GM12878 (cell line): ENCODE measurements around the gene MAS1L. TPM values are rescaled to one million over a fixed set of nuclear protein-coding genes. Genes with fewer than 3 reads are reported as not detected.

Source experiments
- ATAC-seq: fragments of 200-7000 bp; cut with Tn5 transposase; 3 replicates; pipeline ENCODE4 v1.9.1; 2020; ENCODE audit warnings: mild to moderate bottlenecking, moderate library complexity
- BruUV-seq: library from RNA; stranded (reverse); fragments of 400-500 nt; replicated peaks from 2 replicates; lab custom pipeline; 2021; lab: Mats Ljungman, UMichigan
- CTCF ChIA-PET: fragments of 300-600 bp; sonication (Branson Sonifier 250); formaldehyde crosslinking; extraction: SDS; loops from one replicate; lab custom pipeline; 2021; ENCODE audit warnings: inconsistent platforms; lab: Yijun Ruan, JAX
- POLR2A ChIA-PET: fragments of 350-600 bp; formaldehyde crosslinking; extraction: SDS; loops from one replicate; lab custom pipeline; 2021; ENCODE audit warnings: inconsistent platforms; lab: Charles Lee
- RAD21 ChIA-PET: fragments of 300-600 bp; sonication (Branson Sonifier 250); formaldehyde crosslinking; loops from one replicate; lab custom pipeline; 2023; ENCODE audit warnings: antibody characterized with exemption; ENCODE audit not compliant: unreplicated experiment; lab: Charles Lee
- SMC1A ChIA-PET: fragments of 300-600 bp; sonication (Branson Sonifier 250); formaldehyde crosslinking; loops from one replicate; lab custom pipeline; 2023; ENCODE audit not compliant: unreplicated experiment, uncharacterized antibody; lab: Charles Lee
- DNase-seq: peaks from one replicate; pipeline ENCODE4 v3.0.0-alpha.2; 2011; ENCODE audit warnings: low read depth, low spot score
- FAIRE-seq: peaks from 3 replicates; lab custom pipeline; 2011; peaks lifted over from hg19 to GRCh38; lab: Jason Lieb, UNC
- H2AFZ ChIP-seq: 2 replicates; pipeline ENCODE4 v1.6.0; 2011; ENCODE audit warnings: low read depth, low read length, control low read depth; ENCODE audit not compliant: control insufficient read depth
- H3K27ac ChIP-seq: 2 replicates; pipeline ENCODE4 v1.5.1; 2011; ENCODE audit warnings: control low read depth; ENCODE audit not compliant: control insufficient read depth, insufficient read depth
- H3K27me3 ChIP-seq, 2 experiments: replicated peaks in 1 of 2; 2 replicates each; pipeline versions ENCODE4 v1.6.0 to v1.6.1; 2011; ENCODE audit warnings: low read length in 1 of 2; ENCODE audit not compliant: control insufficient read depth in 2 of 2, insufficient read depth in 2 of 2
- H3K36me3 ChIP-seq, 2 experiments: 2 replicates each; pipeline ENCODE4 v1.5.1; 2011; ENCODE audit warnings: low read length in 1 of 2; ENCODE audit not compliant: control insufficient read depth in 2 of 2, insufficient read depth in 2 of 2
- H3K4me1 ChIP-seq: 2 replicates; pipeline ENCODE4 v1.6.1; 2011; ENCODE audit warnings: mild to moderate bottlenecking, low read length, moderate library complexity, mixed read lengths; ENCODE audit not compliant: control insufficient read depth, insufficient read depth
- H3K4me2 ChIP-seq: 2 replicates; pipeline ENCODE4 v1.6.0; 2011; ENCODE audit warnings: control low read depth; ENCODE audit not compliant: control insufficient read depth, insufficient read depth
- H3K4me3 ChIP-seq: fragments of 200-600 bp; sonication (generic); 2 replicates; pipeline ENCODE4 v1.5.1; 2016
- H3K79me2 ChIP-seq: 2 replicates; pipeline ENCODE4 v1.6.0; 2011; ENCODE audit warnings: low read length; ENCODE audit not compliant: control insufficient read depth, insufficient read depth
- H3K9ac ChIP-seq: 2 replicates; pipeline ENCODE4 v1.8.0; 2011; ENCODE audit warnings: low read length, control low read depth, mixed read lengths; ENCODE audit not compliant: control insufficient read depth, insufficient read depth
- H3K9me3 ChIP-seq: replicated peaks from 3 replicates; pipeline ENCODE4 v1.5.1; 2011; ENCODE audit warnings: mild to moderate bottlenecking, low read length; ENCODE audit not compliant: control insufficient read depth, insufficient read depth
- H4K20me1 ChIP-seq: 2 replicates; pipeline ENCODE4 v1.6.0; 2011; ENCODE audit not compliant: control insufficient read depth, insufficient read depth
- KDM1A ChIP-seq: fragments of 200-600 bp; sonication (generic); IDR thresholded peaks from 2 replicates; pipeline ENCODE4 v1.6.1; 2016; ENCODE audit warnings: borderline replicate concordance
- LARP7 ChIP-seq: fragments of 450-650 bp; IDR thresholded peaks from 2 replicates; pipeline ENCODE4 v1.6.1; 2017; ENCODE audit warnings: mild to moderate bottlenecking
- MAX ChIP-seq: IDR thresholded peaks from 2 replicates; pipeline ENCODE4 v1.6.1; 2012; ENCODE audit warnings: low read depth, low read length, improper control_type of control experiment
- POU2F2 ChIP-seq: IDR thresholded peaks from 3 replicates; pipeline ENCODE4 v1.6.1; 2011; ENCODE audit warnings: low read depth, mild to moderate bottlenecking, low read length, borderline replicate concordance
- RAD51 ChIP-seq: fragments of 450-650 bp; IDR thresholded peaks from 2 replicates; pipeline ENCODE4 v1.6.1; 2016; ENCODE audit warnings: moderate library complexity, mild to moderate bottlenecking, inconsistent platforms
- SIN3A ChIP-seq: IDR thresholded peaks from 2 replicates; pipeline ENCODE4 v1.6.1; 2012; ENCODE audit warnings: low read depth, low read length, improper control_type of control experiment
- SIX5 ChIP-seq: IDR thresholded peaks from 2 replicates; pipeline ENCODE4 v1.6.1; 2011; ENCODE audit warnings: mild to moderate bottlenecking, low read depth, low read length, moderate library complexity; ENCODE audit not compliant: severe bottlenecking
- SKIL ChIP-seq: fragments of 450-650 bp; IDR thresholded peaks from 2 replicates; pipeline ENCODE4 v1.6.1; 2017; ENCODE audit warnings: mild to moderate bottlenecking, low read depth, inconsistent platforms; ENCODE audit not compliant: poor library complexity, severe bottlenecking
- SMAD1 ChIP-seq: fragments of 450-650 bp; IDR thresholded peaks from 2 replicates; pipeline ENCODE4 v1.6.1; 2018; ENCODE audit warnings: mild to moderate bottlenecking, low read depth; ENCODE audit not compliant: partially characterized antibody
- SMARCA5 ChIP-seq: fragments of 450-650 bp; IDR thresholded peaks from 2 replicates; pipeline ENCODE4 v1.6.1; 2017; ENCODE audit warnings: mild to moderate bottlenecking
- SPI1 ChIP-seq: IDR thresholded peaks from 2 replicates; pipeline ENCODE4 v1.6.1; 2011; ENCODE audit warnings: low read depth, mild to moderate bottlenecking, low read length, moderate library complexity, borderline replicate concordance; ENCODE audit not compliant: insufficient read depth
- WGBS: methylation state at CpG from one replicate; pipeline ENCODE4 v1.1.6; 2016; ENCODE audit warnings: low lambda C conversion rate; ENCODE audit not compliant: insufficient replicate concordance, insufficient coverage; ENCODE audit errors: missing lambda C conversion rate; 5-methylcytosine and 5-hydroxymethylcytosine counted together
- in situ Hi-C: fragments of 300-500 bp; cut with MboI; formaldehyde crosslinking; loops from 9 replicates; pipeline ENCODE4 v1.14.3; 2018; ENCODE audit warnings: mixed read lengths
- intact Hi-C: fragments of 100-400 bp; cut with micrococcal nuclease; formaldehyde crosslinking; loops from one replicate; pipeline ENCODE4 v1.14.2; 2022; ENCODE audit not compliant: unreplicated experiment
- polyA plus RNA-seq, 11 experiments: library from polyadenylated mRNA; depleted of rRNA in 4 of 11; unstranded in 6 of 11; stranded (reverse) in 5 of 11; fragments of >200 nt; fragmentation: Nextera tagmentation in 4 of 11; fragmentation: Illumina TruSeq in 1 of 11; extraction: Ambion mirVana in 4 of 11; extraction: Trizol in 1 of 11; gene quantifications; 1 replicate in 1 of 11; 2 replicates in 10 of 11; pipeline versions ENCODE4 v1.2.1 to v1.2.3, GENCODE V29; 2011 to 2016; ENCODE audit warnings: inconsistent platforms in 2 of 11, missing spikeins in 2 of 11, low read depth in 1 of 11
- total RNA-seq, 4 experiments: library from RNA; depleted of rRNA in 3 of 4; stranded (reverse); fragments of >200 nt in 3 of 4; fragmentation: Illumina TruSeq in 1 of 4; extraction: Trizol in 1 of 4; gene quantifications; 2 replicates each; pipeline versions ENCODE4 v1.2.1 to v1.2.3, GENCODE V29; 2013 to 2021

Gene MAS1L
- total and polyA plus RNA-seq, 10 of the 15 experiments (the other 5 are each of a cell fraction or from before 2014, with no cell fraction given): not detected

- Histone ChIP-seq H3K4me1 (no peaks in the 10 kb centered on the region), H2AFZ (no peak overlapping the region), H3K9me3 (no peaks in the 10 kb centered on the region), H3K9ac (no peak overlapping the region), H3K79me2 (no peaks in the 10 kb centered on the region), H3K27me3 (0 out of 4 replicates have a peak, but pooled peaks cover 0 to 1% of the 10 kb centered on the region in 2 experiments), H3K4me2 (no peak overlapping the region), H4K20me1 (no peaks in the 10 kb centered on the region), H3K36me3 (no peaks in the 10 kb centered on the region), H3K4me3 (no peak overlapping the region), H3K27ac (no peak overlapping the region)
- ChIA-PET RAD21 (no interaction called here), CTCF (interaction anchor here (0.6 kb wide), 1 partner anchor 552 kb away, joined by 3 read pairs; no protein-coding TSS in a partner anchor), POLR2A (no interaction called here), SMC1A (no interaction called here)
- TF ChIP-seq SIX5 (no peak), POU2F2 (no peak), LARP7 (no peak), MAX (no peak), SKIL (no peak), SMAD1 (no peak), KDM1A (no peak), SMARCA5 (no peak), SIN3A (no peak), RAD51 (no peak), SPI1 (no peak)
- in situ Hi-C loops: no loop called here
- DNase-seq (no peak), ATAC-seq (no peak), FAIRE-seq (no peak)
- BruUV-seq: no TSS peak
- intact Hi-C loops: no loop called here
- WGBS: 3% methylated on average over 6 of the region's 6 CpGs
Measured at GRCh38 chr6:29462022-29462421, 25.7 kb downstream of the MAS1L start.
